Neural cell (in vitro differentiated cells): Measurements from ENCODE around the gene ZNF496. TPM values are rescaled to one million over a fixed set of nuclear protein-coding genes. Genes with fewer than 3 reads are reported as not detected.

Experiments used
- H2AFZ ChIP-seq: fragments of 200-600, 300-800 bp; sonication (generic), shearing (Covaris generic); 2 replicates; pipeline ENCODE4 v1.6.0; 2014; ENCODE audit warnings: low read depth, mild to moderate bottlenecking, antibody characterized with exemption, low read length, moderate library complexity
- H3F3A ChIP-seq: fragments of 200-600 bp; shearing (Covaris generic); 2 replicates; pipeline ENCODE4 v1.6.1; 2016; ENCODE audit warnings: mild to moderate bottlenecking, moderate library complexity, mixed read lengths, antibody characterized with exemption, low read length; ENCODE audit not compliant: insufficient read depth, poor library complexity, severe bottlenecking
- H3K27ac ChIP-seq: fragments of 200-600, 300-800 bp; sonication (generic), shearing (Covaris generic); 2 replicates; pipeline ENCODE4 v1.5.1; 2014; ENCODE audit warnings: mild to moderate bottlenecking, low read length, moderate library complexity
- H3K27me3 ChIP-seq: fragments of 300-800, 200-600 bp; sonication (generic), shearing (Covaris generic); 2 replicates; pipeline ENCODE4 v1.6.0; 2014; ENCODE audit warnings: mild to moderate bottlenecking, low read depth, low read length, moderate library complexity; ENCODE audit not compliant: insufficient read depth
- H3K36me3 ChIP-seq: fragments of 300-800, 200-600 bp; sonication (generic), shearing (Covaris generic); 2 replicates; pipeline ENCODE4 v1.5.1; 2014; ENCODE audit warnings: mild to moderate bottlenecking, antibody characterized with exemption, low read length, moderate library complexity; ENCODE audit not compliant: insufficient read depth
- H3K4me2 ChIP-seq: fragments of 300-800, 200-600 bp; sonication (generic), shearing (Covaris generic); 2 replicates; pipeline ENCODE4 v1.6.0; 2014; ENCODE audit warnings: mild to moderate bottlenecking, low read length
- H3K4me3 ChIP-seq: fragments of 300-800, 200-600 bp; sonication (generic), shearing (Covaris generic); 2 replicates; pipeline ENCODE4 v1.5.1; 2014; ENCODE audit warnings: mild to moderate bottlenecking, low read length, moderate library complexity
- H3K79me2 ChIP-seq: fragments of 200-600 bp; shearing (Covaris generic); replicated peaks from 2 replicates; pipeline ENCODE4 v1.6.0; 2014; ENCODE audit warnings: mild to moderate bottlenecking, low read length, moderate library complexity; ENCODE audit not compliant: insufficient read depth
- H3K9ac ChIP-seq: fragments of 300-800, 200-600 bp; sonication (generic), shearing (Covaris generic); 2 replicates; pipeline ENCODE4 v1.6.1; 2016; ENCODE audit warnings: mild to moderate bottlenecking, low read length, mixed read lengths
- H3K9me2 ChIP-seq: fragments of 200-600 bp; shearing (Covaris generic); 2 replicates; pipeline ENCODE4 v1.6.1; 2016; ENCODE audit warnings: mild to moderate bottlenecking, low read length, mixed read lengths; ENCODE audit not compliant: insufficient read depth
- H3K9me3 ChIP-seq: fragments of 200-600, 300-800 bp; sonication (generic), shearing (Covaris generic); 2 replicates; pipeline ENCODE4 v1.6.1; 2016; ENCODE audit warnings: mild to moderate bottlenecking, mixed run types, low read length, moderate library complexity, mixed read lengths
- H4K20me1 ChIP-seq: fragments of 200-600 bp; shearing (Covaris generic); 2 replicates; pipeline ENCODE4 v1.6.1; 2016; ENCODE audit warnings: mild to moderate bottlenecking, mixed run types; ENCODE audit not compliant: insufficient read depth
- EP300 ChIP-seq: fragments of 450-650 bp; conservative IDR thresholded peaks from 2 replicates; pipeline ENCODE4 v1.6.1; 2014; ENCODE audit warnings: antibody characterized with exemption, mild to moderate bottlenecking, moderate library complexity; ENCODE audit not compliant: poor library complexity, severe bottlenecking
- EZH2 ChIP-seq: fragments of 200-600, 300-800 bp; shearing (Covaris generic), sonication (generic); IDR thresholded peaks from 2 replicates; pipeline ENCODE4 v1.6.1; 2014; ENCODE audit warnings: antibody characterized with exemption, low read length, borderline replicate concordance, mild to moderate bottlenecking; ENCODE audit not compliant: insufficient read depth, poor library complexity, severe bottlenecking
- MXI1 ChIP-seq: fragments of 450-650 bp; conservative IDR thresholded peaks from 2 replicates; pipeline ENCODE4 v1.6.1; 2014; ENCODE audit warnings: antibody characterized with exemption, mild to moderate bottlenecking; ENCODE audit not compliant: poor library complexity, severe bottlenecking
- POLR2AphosphoS5 ChIP-seq: IDR thresholded peaks from 2 replicates; pipeline ENCODE4 v1.6.1; 2012
- RAD21 ChIP-seq: fragments of 450-650 bp; conservative IDR thresholded peaks from 2 replicates; pipeline ENCODE4 v1.6.1; 2014; ENCODE audit warnings: antibody characterized with exemption, mild to moderate bottlenecking, moderate library complexity
- SMC3 ChIP-seq: fragments of 450-650 bp; conservative IDR thresholded peaks from 2 replicates; pipeline ENCODE4 v1.6.1; 2014; ENCODE audit warnings: antibody characterized with exemption, mild to moderate bottlenecking, moderate library complexity; ENCODE audit not compliant: poor library complexity
- TAF1 ChIP-seq: IDR thresholded peaks from 2 replicates; pipeline ENCODE4 v1.6.1; 2012; ENCODE audit warnings: low read depth
- polyA plus RNA-seq: library from polyadenylated mRNA; depleted of rRNA; stranded (reverse); fragments of >200 nt; gene quantifications from 2 replicates; pipeline ENCODE4 v1.2.3, GENCODE V29; 2014
- TF ChIP-seq, protein P1 (sequence below): IDR thresholded peaks from 2 replicates; pipeline ENCODE4 v1.6.1; 2012; ENCODE audit warnings: borderline replicate concordance
- TF ChIP-seq, protein P2 (sequence below): fragments of 450-650 bp; IDR thresholded peaks from 2 replicates; pipeline ENCODE4 v1.5.1; 2014; ENCODE audit warnings: antibody characterized with exemption, mild to moderate bottlenecking, moderate library complexity; ENCODE audit not compliant: poor library complexity, severe bottlenecking

ZNF496 gene
- polyA plus RNA-seq, 1 donor from 2014 or later, result 25.2 TPM

DNA sequence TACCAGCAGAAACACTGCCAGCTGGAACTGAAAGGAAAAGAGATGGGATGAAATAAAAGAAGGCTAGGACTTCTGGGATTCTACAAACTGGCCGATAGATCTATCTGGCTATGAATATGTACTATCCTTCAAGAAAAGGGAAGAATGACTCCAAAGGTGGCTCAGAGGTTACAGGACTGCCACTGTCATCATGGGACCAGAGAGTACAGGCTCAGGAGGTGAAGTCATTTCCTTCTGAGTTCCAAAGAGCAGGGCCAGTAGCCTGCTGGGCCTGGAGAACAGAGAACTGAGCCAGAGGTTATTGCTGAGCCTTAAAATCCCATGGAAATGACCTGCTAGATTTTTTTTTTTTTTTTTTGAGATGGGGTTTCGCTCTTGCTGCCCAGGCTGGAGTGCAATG, 27.6 kb downstream of the ZNF496 start:
- H2AFZ ChIP-seq, result no peak overlapping the region
- no peaks in the 10 kb centered on the region for H4K20me1 ChIP-seq
- TF ChIP-seq, protein P1, sequence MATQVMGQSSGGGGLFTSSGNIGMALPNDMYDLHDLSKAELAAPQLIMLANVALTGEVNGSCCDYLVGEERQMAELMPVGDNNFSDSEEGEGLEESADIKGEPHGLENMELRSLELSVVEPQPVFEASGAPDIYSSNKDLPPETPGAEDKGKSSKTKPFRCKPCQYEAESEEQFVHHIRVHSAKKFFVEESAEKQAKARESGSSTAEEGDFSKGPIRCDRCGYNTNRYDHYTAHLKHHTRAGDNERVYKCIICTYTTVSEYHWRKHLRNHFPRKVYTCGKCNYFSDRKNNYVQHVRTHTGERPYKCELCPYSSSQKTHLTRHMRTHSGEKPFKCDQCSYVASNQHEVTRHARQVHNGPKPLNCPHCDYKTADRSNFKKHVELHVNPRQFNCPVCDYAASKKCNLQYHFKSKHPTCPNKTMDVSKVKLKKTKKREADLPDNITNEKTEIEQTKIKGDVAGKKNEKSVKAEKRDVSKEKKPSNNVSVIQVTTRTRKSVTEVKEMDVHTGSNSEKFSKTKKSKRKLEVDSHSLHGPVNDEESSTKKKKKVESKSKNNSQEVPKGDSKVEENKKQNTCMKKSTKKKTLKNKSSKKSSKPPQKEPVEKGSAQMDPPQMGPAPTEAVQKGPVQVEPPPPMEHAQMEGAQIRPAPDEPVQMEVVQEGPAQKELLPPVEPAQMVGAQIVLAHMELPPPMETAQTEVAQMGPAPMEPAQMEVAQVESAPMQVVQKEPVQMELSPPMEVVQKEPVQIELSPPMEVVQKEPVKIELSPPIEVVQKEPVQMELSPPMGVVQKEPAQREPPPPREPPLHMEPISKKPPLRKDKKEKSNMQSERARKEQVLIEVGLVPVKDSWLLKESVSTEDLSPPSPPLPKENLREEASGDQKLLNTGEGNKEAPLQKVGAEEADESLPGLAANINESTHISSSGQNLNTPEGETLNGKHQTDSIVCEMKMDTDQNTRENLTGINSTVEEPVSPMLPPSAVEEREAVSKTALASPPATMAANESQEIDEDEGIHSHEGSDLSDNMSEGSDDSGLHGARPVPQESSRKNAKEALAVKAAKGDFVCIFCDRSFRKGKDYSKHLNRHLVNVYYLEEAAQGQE, result no peak
- TF ChIP-seq EZH2, result no peak
- TF ChIP-seq, protein P2, sequence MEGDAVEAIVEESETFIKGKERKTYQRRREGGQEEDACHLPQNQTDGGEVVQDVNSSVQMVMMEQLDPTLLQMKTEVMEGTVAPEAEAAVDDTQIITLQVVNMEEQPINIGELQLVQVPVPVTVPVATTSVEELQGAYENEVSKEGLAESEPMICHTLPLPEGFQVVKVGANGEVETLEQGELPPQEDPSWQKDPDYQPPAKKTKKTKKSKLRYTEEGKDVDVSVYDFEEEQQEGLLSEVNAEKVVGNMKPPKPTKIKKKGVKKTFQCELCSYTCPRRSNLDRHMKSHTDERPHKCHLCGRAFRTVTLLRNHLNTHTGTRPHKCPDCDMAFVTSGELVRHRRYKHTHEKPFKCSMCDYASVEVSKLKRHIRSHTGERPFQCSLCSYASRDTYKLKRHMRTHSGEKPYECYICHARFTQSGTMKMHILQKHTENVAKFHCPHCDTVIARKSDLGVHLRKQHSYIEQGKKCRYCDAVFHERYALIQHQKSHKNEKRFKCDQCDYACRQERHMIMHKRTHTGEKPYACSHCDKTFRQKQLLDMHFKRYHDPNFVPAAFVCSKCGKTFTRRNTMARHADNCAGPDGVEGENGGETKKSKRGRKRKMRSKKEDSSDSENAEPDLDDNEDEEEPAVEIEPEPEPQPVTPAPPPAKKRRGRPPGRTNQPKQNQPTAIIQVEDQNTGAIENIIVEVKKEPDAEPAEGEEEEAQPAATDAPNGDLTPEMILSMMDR, result no peak
- TF ChIP-seq SMC3, result no peak
- TF ChIP-seq MXI1, result no peak
- TF ChIP-seq EP300, result no peak
- TF ChIP-seq RAD21, result no peak
- no peak for TF ChIP-seq TAF1
- H3K4me3 ChIP-seq, result no peak overlapping the region
- H3K36me3 ChIP-seq, result peaks cover 4% of the 10 kb centered on the region
- H3K27ac ChIP-seq, result no peak overlapping the region
- no peaks in the 10 kb centered on the region for H3F3A ChIP-seq
- H3K4me2 ChIP-seq, result no peak overlapping the region
- H3K9me3 ChIP-seq, result no peaks in the 10 kb centered on the region
- no peaks in the 10 kb centered on the region for H3K79me2 ChIP-seq
- H3K9ac ChIP-seq, result no peak overlapping the region
- no peaks in the 10 kb centered on the region for H3K9me2 ChIP-seq
- H3K27me3 ChIP-seq, result no peaks in the 10 kb centered on the region

DNA sequence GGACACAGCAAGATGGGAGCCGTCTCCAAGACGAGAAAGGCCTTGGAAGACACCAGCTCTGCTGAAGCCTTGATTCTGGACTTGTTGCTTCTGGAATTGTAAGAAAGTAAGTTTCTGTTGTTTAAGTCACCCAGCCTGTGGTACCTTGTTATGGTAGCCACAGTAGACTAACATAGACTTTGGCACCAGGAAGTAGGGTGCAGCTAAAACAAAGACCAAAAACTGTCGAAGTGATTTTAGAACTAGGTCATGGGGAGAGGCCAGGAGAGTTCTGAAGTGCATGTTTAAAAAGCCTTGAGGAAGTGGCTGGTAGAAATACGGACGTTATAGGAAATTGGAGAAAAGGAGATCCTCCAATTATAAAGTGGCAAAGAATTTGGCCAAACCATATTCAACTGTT, 28.5 kb downstream of the ZNF496 start:
- H2AFZ ChIP-seq, result no peak overlapping the region
- no peaks in the 10 kb centered on the region for H3K9me3 ChIP-seq
- TF ChIP-seq MXI1 (no peak), POLR2AphosphoS5 (no peak), EZH2 (no peak), RAD21 (no peak), EP300 (no peak)
- TF ChIP-seq, protein P1, result no peak
- no peak overlapping the region for H3K9ac ChIP-seq
- no peaks in the 10 kb centered on the region for H3K9me2 ChIP-seq
- no peak overlapping the region for H3K4me3 ChIP-seq
- no peaks in the 10 kb centered on the region for H3K79me2 ChIP-seq
- no peak overlapping the region for H3K4me2 ChIP-seq
- no peaks in the 10 kb centered on the region for H4K20me1 ChIP-seq
- no peak overlapping the region for H3K27ac ChIP-seq
- no peaks in the 10 kb centered on the region for H3F3A ChIP-seq
- no peaks in the 10 kb centered on the region for H3K27me3 ChIP-seq
- no peaks in the 10 kb centered on the region for H3K36me3 ChIP-seq
